GM19099 (cell line): ENCODE data around the gene SOS1.

Source experiments
- POLR2A ChIP-seq: IDR thresholded peaks from 3 replicates; pipeline ENCODE4 v1.6.1; 2011; ENCODE audit warnings: low read depth; ENCODE audit not compliant: insufficient read length; ENCODE audit errors: extremely low read depth

SOS1 gene

GRCh38 chr2:39022642-39023235 lies 98.1 kb downstream of the SOS1 start:
- TF ChIP-seq POLR2A = no peak

GRCh38 chr2:39020383-39020782 lies 100.5 kb downstream of the SOS1 start:
- TF ChIP-seq POLR2A = no peak

- TF ChIP-seq POLR2A = no peak
Measured at GRCh38 chr2:39018638-39019037, 102.2 kb downstream of the SOS1 start.

- no peak for TF ChIP-seq POLR2A
Measured at GRCh38 chr2:39017334-39017733, 103.5 kb downstream of the SOS1 start.

GRCh38 chr2:39015424-39015823 lies 105.4 kb downstream of the SOS1 start:
- no peak for TF ChIP-seq POLR2A

GRCh38 chr2:39013871-39014270 lies 107.0 kb downstream of the SOS1 start:
- TF ChIP-seq POLR2A = no peak

- TF ChIP-seq POLR2A = no peak
Measured at GRCh38 chr2:39008665-39009064, 112.2 kb downstream of the SOS1 start.

GRCh38 chr2:39007875-39008504 lies 112.9 kb downstream of the SOS1 start:
- TF ChIP-seq POLR2A = no peak

GRCh38 chr2:39000552-39000951 lies 120.3 kb downstream of the SOS1 start:
- no peak for TF ChIP-seq POLR2A

- no peak for TF ChIP-seq POLR2A
Measured at GRCh38 chr2:38997781-38998180, 123.1 kb downstream of the SOS1 start.

GRCh38 chr2:38991899-38992298 lies 129.0 kb downstream of the SOS1 start:
- TF ChIP-seq POLR2A = no peak

- no peak for TF ChIP-seq POLR2A
Measured at GRCh38 chr2:38988716-38989115, 132.1 kb downstream of the SOS1 start.

- TF ChIP-seq POLR2A = no peak
Measured at GRCh38 chr2:38982498-38982897, 138.4 kb downstream of the SOS1 start.

- TF ChIP-seq POLR2A = no peak
Measured at GRCh38 chr2:38981670-38982357, 139.0 kb downstream of the SOS1 start.

- no peak for TF ChIP-seq POLR2A
Measured at GRCh38 chr2:38981003-38981669, 139.7 kb downstream of the SOS1 start.

GRCh38 chr2:38978908-38979307 lies 141.9 kb downstream of the SOS1 start:
- TF ChIP-seq POLR2A = no peak
